Measurements from ENCODE around the gene KRTAP4-7.
"Not testable (repeated sequence)": the region's sequence is repeated elsewhere in the genome, so short reads cannot be mapped to it uniquely, and the experiment has no call there.

The KRTAP4-7 gene

DNA sequence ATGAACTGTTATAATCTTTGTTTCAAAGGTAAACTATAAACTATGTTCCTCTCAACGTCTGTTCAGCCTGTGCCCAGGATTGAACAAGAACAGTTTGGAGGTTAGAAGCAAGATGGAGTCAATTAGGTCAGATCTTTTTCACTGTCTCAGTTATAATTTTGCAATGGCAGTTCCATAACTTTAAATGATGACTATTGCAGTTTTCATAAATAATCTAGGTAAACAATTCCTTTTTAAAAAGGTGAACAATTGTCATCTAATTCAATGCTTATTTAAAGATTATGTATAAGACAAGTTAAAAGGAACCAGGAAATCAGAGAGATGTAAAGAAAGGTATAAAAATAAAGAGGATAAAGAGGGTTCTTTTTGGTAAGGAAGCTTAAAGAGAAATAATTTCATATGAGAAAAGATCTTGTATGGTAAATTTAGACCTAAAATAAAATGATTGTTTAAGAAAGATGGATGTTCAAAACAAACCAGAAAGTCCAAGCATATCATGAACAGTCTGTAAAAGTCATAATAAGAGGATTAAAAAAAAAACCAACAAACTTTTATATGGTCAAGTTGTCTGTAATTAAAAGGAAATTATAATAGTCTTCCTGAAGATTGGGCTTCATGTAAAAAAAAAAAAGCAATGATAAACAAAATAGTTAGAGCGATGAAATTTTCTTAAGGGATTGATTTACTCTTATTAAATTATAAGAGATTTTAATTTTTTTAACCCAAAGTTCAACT is 27.4 kb downstream of the KRTAP4-7 start:
- DNase-seq: no peak

DNA sequence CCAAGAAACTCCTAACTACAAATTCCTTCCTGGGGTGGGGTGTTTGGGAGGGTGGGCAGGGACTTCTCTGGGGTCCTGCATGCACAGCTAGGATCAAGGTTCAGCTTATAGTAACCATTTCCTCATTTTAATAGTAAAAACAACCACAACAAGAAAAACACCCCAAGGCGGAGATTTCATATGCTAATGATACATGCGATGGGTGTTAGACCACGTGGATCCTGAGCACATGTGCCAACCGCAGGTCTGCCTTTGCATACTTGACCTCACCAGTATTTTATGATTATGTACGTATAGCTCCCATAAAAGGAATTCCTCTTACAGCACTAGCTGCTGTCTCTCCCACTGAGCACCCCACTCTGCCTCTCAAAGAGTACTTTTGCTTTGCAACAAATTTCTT is 32.3 kb downstream of the KRTAP4-7 start:
- DNase-seq: no peak

GRCh38 chr17:41117846-41118386 is 34.0 kb downstream of the KRTAP4-7 start, which contains the start of gene KRTAP4-11:
Gene KRTAP4-11 (minus strand): TSS chr17:41118373. CDS start chr17:41118315, 58 bp downstream.
- not testable (repeated sequence) for DNase-seq

DNA sequence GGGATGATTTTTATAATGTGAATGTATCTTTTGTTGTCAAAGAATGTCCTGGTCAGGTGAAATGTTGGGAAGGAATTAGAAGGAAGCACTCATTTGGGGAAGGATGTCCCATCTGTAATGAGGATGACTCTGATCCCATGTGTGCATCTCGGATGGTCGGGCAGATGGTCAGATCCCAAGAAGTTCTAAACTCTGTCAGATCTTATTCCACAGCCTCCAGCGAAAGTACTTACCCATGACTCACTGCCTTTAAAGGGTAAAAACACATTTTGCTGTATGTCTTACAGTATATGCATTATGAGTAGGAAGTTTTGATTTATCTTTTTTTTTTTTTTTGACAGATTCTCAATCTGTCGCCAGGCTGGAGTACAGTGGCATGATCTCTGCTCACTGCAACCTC is 34.8 kb downstream of the KRTAP4-7 start:
- no peak for DNase-seq

GRCh38 chr17:41119696-41120690 is 36.0 kb downstream of the KRTAP4-7 start:
- not testable (repeated sequence) for DNase-seq

DNA sequence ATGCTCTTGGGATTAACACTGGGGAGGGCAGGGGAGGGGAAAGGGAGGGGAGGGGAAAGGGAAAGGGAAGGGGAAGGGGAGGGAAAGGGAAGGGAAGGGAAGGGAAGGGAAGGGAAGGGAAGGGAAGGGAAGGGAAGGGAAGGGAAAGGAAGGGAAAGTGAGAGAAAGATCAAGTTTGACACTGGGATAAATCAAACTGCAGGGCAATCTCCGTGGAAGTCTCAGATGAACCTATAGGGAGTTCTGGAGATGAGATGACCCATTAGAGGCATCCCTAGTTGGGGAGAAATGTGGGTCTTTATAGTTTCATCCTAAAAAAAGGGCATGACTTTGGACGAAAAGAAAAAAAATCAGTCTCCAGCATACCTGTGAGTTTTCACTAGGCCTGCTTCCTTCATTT is 37.8 kb downstream of the KRTAP4-7 start:
- no peak for DNase-seq

DNA sequence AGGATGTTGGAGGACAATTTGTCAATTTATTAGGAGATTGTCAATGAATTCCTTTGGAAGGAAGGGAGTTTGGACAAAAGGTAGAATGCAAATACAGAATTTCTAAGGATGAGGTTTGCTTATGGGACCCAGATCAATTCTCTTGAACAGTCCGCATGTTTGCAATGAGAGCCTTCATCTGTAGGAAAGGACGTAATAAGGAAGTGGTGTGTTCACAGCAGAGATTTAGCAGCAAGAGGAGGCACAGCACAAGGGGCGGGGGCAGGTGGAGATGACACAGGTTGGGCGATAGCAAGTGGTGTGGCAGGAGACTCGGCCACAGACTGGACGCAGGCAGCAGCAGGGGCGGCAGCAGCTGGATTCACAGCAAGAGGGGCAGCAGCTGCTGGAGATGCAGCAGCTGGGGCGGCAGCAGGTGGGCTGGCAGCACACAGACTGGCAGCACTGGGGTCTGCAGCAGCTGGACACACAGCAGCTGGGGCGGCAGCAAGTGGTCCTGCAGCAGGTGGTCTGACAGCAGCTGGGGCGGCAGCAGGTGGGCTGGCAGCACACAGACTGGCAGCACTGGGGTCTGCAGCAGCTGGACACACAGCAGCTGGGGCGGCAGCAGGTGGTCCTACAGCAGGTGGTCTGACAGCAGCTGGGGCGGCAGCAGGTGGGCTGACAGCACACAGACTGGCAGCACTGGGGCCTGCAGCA is 39.5 kb downstream of the KRTAP4-7 start:
- not testable (repeated sequence) for DNase-seq

- not testable (repeated sequence) for DNase-seq
Measured at GRCh38 chr17:41123991-41124371, 40.0 kb downstream of the KRTAP4-7 start, which contains the start of gene KRTAP4-12. Gene KRTAP4-12 (minus strand): TSS chr17:41124182. CDS start chr17:41124122, 60 bp downstream.

GRCh38 chr17:41125064-41125463 is 41.1 kb downstream of the KRTAP4-7 start:
- no peak for DNase-seq

DNA sequence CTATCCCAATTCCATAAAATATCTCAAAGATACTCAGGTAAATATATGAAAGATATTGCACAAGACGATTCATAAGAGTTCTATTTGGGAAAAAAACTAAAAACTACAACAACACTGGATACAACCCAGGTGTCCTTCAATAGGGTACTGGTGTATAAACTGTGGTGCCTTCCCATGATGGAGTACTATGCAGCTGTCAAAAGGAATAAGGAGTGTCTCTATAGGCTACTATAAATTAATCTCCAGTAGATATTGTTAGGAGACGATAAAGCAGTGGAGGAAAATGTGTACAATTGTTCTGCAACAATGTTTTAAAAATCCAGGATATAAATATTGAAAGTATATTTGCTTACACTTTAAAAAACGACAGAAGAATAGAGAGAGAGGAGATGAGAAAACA is 42.5 kb downstream of the KRTAP4-7 start:
- DNase-seq: no peak

DNA sequence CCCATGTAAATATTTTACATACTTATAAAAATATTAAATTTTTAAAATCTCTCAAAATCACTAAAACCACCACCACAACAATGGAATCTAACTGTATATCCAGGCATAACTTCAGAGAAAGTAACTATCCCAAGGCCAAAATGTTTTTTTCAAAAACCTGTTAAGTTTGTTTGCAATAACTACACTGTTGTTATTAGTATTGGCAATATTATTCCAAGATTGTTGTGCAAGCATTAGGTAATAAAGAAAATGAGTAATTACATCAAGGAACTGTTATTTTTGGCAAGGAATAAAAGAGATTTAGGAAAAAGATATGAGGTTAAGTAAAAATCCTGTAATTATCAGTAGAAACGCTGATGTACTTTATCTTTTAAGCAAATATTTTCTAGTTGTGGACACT is 43.4 kb downstream of the KRTAP4-7 start:
- no peak for DNase-seq

DNA sequence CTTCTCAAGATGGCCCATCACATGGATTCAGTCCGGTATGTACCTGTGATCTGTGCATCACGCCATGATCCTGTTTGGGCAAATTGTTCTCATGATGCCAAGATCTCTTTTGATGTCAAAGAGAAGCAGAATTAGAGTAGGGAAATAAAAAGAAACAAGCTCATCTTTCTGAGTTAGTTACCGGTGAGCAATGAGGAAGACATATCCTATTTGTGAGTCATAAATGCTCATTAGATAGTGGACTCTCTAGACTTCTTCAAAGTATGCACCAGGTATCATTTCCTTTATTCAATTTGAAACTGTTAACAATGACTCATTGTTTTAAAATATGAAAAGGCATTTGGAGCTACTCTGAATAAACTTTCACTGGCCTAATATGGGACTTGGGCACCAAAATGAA is 48.0 kb downstream of the KRTAP4-7 start:
- DNase-seq: no peak

- no peak for DNase-seq
Measured at GRCh38 chr17:41133880-41134735, 50.2 kb downstream of the KRTAP4-7 start.
